NCI-H1092 (cell line): ENCODE results near the gene GNB1.

Experiments
- DNase-seq: peaks from one replicate; lab custom pipeline; 2025; lab: John Stamatoyannopoulos, UW

Gene GNB1

GRCh38 chr1:1910033-1910465, 19.2 kb upstream of the GNB1 start:
- no peak for DNase-seq

GRCh38 chr1:1908506-1908791, 17.6 kb upstream of the GNB1 start:
- no peak for DNase-seq

DNA sequence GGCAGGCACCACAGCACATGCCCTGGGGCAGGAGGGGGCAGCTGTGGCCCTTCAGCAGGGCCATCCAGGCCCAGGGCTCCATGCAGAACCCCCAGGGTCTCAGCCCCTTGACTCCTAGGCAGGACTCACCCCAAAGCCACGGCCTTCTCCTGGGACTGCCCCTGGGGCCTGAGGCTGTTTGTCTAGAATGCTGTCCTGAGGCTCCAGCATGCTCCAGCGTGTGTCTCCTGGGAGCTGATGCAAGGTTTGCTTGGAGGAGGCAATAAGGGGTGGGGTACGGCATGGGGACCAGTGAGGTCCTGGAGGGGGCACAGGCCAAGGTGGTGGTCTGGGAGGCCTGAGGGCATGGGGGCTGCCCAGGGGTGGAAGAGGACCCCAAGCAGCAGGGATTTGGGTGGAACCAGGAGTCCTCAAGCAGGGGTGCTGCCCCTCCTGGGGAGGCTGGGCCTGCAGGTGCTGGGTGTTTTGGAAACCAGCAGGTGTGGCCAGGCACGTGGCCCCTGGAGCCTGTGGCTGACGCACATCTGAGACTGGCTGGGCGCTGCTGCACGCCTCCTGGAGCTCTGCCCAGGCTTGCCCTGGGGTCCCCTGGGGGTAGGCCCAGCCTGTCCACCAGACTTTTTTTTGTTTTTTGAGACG, 16.3 kb upstream of the GNB1 start:
- DNase-seq, result no peak

- no peak for DNase-seq
Measured at GRCh38 chr1:1906185-1907097, 15.6 kb upstream of the GNB1 start.

- no peak for DNase-seq
Measured at GRCh38 chr1:1903224-1903623, 12.3 kb upstream of the GNB1 start.

DNA sequence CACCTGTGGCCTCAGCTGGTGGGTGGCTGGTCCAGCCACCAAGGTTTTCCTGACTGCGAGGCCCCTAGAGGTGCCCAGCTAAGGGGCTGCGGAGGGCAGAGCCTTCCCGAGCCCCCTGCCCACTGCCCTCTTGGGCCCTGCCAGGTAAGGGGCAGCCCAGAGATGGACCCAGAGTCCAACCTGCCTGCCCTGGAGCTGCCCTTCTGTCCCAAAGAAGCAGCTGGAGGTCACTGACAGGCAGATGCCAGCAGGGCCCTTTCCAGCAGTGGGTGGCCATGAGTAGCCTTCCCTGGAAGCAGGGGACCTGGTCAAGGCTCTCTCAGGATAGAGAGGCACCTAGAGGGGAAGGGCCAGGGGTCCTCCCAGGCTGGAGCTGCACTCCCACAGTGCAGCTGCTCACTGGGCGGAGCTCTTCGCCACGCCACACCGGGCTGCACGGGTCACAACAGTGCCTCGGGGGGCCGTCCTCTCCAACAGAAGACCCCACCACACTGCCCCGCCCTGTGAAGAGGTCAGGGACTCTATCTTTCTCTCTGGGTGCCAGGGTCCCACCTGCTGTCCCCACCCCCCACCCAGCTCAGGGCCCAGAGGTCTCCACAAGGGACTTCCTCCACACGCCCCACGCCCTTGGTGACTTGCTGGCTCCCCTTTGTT, 10.9 kb upstream of the GNB1 start:
- no peak for DNase-seq

GRCh38 chr1:1900883-1901640, 10.2 kb upstream of the GNB1 start:
- DNase-seq, result no peak

DNA sequence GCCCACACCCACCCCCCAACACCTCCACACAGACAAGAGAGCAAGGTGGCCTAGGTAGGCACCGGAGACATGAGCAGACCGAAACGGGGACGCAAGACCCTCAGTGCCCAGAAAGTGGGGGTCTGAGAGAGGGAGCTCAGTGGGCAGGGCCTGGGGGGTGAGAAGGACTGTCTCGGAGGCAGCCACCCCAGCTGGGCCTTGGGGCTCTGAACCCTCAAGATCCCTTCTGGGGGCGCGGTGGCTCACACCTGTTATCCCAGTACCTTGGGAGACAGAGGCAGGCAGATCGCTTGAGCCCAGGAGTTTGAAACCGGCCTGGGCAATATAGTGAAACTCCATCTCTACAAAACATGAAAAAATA, 9.1 kb upstream of the GNB1 start:
- no peak for DNase-seq

GRCh38 chr1:1899266-1899966, 8.5 kb upstream of the GNB1 start:
- no peak for DNase-seq

GRCh38 chr1:1898246-1898933, 7.5 kb upstream of the GNB1 start:
- DNase-seq, result no peak

GRCh38 chr1:1895456-1896336, 4.8 kb upstream of the GNB1 start:
- no peak for DNase-seq

GRCh38 chr1:1895060-1895418, 4.2 kb upstream of the GNB1 start:
- DNase-seq, result no peak

GRCh38 chr1:1894354-1895059, 3.6 kb upstream of the GNB1 start:
- no peak for DNase-seq

DNA sequence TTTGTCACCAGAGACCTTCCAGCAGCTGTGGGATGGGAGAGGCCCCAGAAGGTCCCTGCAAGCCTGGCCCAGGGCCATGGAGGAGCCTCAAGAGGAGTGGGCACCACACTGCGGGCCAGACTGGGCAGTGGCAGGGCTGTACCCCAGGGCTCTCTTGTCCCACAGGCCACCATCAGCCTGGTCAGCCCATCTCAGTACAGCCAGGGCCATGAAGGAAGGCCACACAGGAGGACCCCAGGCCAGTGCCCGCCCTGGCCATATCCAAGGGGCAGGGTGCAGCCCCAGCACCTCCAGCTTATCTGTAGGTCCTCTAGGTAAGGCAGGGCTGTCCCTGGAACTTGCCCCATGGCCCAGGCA, 3.1 kb upstream of the GNB1 start:
- DNase-seq, result no peak

- no peak for DNase-seq
Measured at GRCh38 chr1:1893291-1893985, 2.6 kb upstream of the GNB1 start.

- no peak for DNase-seq
Measured at GRCh38 chr1:1892763-1893120, 1.9 kb upstream of the GNB1 start.

DNA sequence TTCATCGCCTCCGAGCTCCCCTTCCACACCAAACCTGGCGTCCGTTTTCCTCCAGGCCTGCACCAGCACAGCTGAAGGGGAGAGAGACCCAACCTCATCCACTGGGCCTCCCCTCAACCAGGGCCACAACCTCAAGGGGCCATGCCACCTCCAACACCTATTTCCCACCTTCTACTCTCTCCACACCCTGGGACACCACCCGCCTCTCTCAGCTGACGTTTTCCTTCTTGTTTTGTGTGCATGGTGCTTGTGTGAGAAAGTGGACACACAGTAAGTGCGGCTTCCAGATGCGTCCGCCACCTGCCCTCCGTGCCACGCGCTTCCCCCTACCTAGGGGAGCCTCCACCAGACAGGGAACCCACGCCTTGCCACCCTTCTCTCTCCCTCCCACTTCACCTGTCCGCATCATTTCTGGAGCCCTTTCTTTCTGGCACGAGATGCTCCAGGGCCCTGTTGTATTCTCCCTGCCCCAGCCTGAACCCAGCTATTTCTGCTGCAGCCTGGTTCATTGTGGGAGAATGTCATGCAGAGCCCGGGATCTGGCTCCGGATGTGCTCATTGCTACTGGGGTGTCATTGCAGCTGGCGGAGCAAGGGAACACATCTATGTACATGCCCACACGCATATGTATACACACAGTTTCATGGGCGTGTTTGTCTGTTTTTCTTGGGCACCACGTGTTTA, 1.3 kb upstream of the GNB1 start:
- no peak for DNase-seq

DNA sequence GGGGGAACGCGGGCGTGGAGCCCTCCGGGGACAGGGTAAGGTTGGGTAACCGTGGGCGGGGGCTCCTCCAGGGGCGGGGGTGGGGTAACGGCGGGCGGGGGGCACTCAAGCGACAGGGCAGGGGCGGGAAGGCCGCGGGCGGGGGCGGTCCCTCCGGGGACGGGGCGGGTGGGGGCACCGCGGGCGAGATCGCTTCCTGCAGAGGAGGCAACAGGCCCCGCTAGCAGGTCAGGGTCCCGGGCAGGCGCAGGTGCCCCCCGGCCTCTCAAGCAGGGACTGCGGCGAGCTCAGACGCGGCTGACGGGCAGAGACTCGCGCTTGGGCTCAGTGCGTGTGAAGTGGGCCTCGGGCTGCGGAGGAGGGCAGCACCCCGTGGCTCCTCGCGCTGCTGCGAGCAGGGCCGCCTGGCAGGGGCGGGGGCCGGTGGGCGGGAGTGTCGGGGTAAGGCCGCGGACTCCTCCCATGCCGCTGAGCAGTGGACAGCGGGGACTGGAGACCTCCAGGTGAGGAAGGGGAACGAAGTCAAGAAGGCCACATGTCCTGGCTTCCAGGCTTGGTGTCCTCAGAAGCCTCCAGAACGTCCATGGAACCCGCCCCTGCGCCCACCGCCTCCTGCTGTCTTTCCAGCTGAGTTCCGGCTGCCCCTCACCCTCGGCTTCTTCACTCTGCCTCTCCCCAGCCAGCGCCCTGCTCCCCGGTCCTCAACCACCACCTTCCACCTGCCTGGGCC, 627 bp upstream of the GNB1 start:
- DNase-seq, result peak; percentile 29
